HPDE6-E6E7 (cell line): Measurements from ENCODE around the gene PCDH10.

ENCODE experiments used
- DNase-seq: peaks from one replicate; pipeline ENCODE4 v3.0.0; 2011; ENCODE audit warnings: missing footprints; ENCODE audit errors: extremely low spot score

PCDH10 gene

GRCh38 chr4:133150486-133151340 lies 1.6 kb downstream of the PCDH10 start:
- peak; percentile 8 for DNase-seq

DNA sequence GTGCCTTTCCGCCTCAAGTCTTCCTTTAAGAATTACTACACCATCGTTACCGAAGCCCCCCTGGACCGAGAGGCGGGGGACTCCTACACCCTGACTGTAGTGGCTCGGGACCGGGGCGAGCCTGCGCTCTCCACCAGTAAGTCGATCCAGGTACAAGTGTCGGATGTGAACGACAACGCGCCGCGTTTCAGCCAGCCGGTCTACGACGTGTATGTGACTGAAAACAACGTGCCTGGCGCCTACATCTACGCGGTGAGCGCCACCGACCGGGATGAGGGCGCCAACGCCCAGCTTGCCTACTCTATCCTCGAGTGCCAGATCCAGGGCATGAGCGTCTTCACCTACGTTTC lies 2.2 kb downstream of the PCDH10 start:
- DNase-seq = peak; percentile 6

DNA sequence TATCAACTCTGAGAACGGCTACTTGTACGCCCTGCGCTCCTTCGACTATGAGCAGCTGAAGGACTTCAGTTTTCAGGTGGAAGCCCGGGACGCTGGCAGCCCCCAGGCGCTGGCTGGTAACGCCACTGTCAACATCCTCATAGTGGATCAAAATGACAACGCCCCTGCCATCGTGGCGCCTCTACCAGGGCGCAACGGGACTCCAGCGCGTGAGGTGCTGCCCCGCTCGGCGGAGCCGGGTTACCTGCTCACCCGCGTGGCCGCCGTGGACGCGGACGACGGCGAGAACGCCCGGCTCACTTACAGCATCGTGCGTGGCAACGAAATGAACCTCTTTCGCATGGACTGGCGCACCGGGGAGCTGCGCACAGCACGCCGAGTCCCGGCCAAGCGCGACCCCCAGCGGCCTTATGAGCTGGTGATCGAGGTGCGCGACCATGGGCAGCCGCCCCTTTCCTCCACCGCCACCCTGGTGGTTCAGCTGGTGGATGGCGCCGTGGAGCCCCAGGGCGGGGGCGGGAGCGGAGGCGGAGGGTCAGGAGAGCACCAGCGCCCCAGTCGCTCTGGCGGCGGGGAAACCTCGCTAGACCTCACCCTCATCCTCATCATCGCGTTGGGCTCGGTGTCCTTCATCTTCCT lies 2.7 kb downstream of the PCDH10 start:
- DNase-seq = no peak

- peak; percentile 1 for DNase-seq
Observed at GRCh38 chr4:133152330-133152821, 3.3 kb downstream of the PCDH10 start.

DNA sequence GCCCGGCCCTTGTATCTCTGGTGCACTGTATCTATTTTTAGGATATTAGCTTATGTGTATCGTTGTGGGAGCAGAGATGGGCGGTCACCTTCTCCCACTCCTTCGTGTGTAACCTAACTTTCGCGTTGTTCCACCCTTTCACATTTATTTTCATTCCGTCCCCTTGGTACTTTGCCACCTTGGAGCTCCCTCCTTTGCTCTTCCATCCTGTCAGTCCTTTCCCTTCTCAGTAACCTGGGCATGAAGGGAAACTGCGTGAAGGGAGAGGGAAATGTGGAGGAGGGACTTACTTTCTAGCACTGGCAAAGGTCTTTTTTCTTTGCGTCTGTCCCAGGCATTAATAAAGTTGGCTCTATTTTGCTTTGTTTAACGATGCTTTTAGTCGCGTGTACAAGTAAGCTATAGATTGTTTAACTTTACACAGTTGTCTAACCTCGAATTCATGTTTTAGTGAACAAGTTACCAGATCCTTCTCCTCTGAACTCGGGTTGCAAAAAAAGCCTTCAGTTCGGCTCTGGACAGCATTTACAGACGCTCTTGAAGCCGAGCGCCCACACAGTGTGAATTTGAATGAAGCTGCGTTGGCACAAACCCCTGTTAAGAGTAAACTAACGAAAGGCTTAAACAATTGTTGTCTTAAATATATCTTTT lies 3.9 kb downstream of the PCDH10 start:
- no peak for DNase-seq

DNA sequence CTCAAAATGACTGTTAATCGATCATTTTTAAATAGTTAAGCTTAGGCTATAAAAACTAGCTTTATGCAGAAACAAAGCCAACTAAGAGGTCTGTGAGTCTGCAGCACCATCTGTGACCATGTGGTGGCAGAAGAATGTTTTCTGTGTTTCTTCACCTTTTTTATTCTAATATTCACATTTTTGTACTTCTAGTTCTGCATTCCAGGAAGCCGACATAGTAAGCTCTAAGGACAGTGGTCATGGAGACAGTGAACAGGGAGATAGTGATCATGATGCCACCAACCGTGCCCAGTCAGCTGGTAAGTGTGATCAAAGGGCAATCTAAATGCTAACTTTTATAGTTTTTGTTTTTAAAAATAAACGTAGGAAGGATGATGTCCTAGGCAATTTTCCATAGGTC lies 5.6 kb downstream of the PCDH10 start:
- peak; percentile 4 for DNase-seq

GRCh38 chr4:133156096-133156495 lies 7.0 kb downstream of the PCDH10 start:
- DNase-seq = no peak

DNA sequence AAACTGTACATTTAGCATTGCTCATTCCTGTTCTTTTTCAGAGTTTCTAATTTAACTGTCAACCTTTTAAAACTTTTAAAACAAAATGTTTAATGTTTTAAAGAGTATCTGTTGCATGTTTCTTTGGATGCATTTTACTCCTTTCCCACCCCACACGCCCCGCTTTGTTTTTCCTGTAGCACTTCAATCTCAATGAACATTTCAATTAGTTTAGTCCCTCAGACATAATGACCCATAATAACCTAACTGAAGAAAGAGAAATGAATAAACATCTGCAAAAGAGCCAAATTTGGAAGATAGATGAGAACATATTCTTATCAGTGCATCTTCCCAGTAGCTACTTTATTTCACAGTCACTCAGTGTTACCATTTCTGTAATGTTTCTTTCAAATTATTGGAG lies 7.5 kb downstream of the PCDH10 start:
- no peak for DNase-seq

DNA sequence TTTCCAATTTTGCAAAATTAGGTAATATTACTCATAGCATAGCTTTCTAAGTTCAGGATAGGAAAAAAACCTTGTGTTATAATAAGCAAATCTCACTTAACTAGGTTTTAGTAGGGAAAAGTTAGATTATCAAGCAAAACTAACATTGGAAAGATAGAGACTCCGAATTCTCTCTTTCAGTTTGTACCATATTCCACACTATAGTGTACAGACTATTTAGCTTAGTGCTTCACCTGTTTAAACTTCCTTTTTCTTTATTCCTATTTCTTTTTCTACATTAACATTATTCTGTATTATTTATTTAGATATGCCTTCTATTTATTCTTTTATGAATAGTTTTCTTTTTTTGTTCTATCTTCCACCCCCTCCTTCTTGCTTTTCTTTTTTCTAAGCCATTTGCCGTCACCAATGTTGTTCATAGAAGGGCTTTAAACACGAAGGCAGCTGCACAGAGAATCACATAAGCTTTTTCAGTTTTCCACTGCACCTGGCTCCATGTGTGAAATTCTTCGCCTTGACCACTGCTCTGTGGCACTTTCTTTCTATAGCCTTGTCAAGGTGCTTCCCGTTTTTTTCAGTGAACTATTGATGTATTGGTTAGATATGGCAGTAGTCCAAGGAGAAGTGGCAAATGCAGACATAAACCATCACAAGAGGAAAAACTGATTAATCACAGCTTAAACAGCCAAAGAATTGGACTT lies 8.5 kb downstream of the PCDH10 start:
- DNase-seq = no peak

- DNase-seq = no peak
Observed at GRCh38 chr4:133160853-133161252, 11.8 kb downstream of the PCDH10 start.

- DNase-seq = no peak
Observed at GRCh38 chr4:133161570-133162295, 12.6 kb downstream of the PCDH10 start.

GRCh38 chr4:133162941-133163340 lies 13.8 kb downstream of the PCDH10 start:
- no peak for DNase-seq

GRCh38 chr4:133178956-133179355 lies 29.9 kb downstream of the PCDH10 start:
- DNase-seq = no peak

- DNase-seq = no peak
Observed at GRCh38 chr4:133186210-133186609, 37.1 kb downstream of the PCDH10 start.

DNA sequence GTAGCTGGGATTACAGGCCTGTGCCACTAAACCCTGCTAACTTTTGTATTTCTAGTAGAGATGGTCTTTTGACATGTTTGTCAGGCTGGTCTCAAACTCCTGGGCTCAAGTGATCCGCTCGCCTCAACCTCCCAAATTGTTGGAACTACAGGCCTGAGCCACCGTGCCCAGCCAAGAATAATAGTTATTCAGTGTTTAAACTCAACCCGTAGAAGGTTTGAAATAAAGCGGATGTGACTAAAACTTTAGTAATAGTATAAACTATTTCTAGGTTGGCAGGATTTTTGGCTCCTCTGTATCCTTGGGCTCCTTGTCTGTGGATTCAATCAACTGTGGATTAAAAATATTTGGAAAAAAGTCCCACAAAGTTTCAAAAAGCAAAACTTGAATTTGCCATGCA lies 37.8 kb downstream of the PCDH10 start:
- DNase-seq = no peak

DNA sequence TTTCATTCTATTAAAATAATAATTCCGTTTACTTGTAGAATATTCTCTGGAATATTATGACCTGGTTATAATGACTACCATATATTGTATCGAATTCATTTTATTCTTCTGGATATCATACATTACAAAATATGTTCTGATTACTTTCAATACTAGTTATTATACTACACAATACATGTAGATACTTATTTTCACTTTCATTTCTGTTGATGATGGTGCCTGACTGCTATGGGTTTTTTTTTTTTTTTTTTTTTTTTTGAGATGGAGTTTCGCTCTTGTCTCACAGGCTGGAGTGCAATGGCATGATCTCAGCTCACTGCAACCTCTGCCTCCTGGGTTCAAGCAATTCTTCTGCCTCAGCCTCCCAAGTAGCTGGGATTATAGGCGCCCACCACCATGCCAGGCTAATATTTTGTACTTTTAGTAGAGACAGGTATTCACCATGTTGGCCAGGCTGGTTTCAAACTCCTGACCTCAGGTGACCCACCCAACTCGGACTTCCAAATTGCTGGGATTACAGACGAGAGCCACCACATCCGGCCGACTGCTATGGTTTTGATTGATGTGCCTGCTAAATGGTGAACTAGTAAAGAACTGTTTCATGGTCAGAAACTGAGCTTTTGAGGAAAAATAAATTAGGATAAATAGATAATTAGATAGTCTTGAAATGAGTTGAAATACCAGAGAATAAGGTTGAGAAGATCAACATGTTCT lies 39.5 kb downstream of the PCDH10 start:
- no peak for DNase-seq

DNA sequence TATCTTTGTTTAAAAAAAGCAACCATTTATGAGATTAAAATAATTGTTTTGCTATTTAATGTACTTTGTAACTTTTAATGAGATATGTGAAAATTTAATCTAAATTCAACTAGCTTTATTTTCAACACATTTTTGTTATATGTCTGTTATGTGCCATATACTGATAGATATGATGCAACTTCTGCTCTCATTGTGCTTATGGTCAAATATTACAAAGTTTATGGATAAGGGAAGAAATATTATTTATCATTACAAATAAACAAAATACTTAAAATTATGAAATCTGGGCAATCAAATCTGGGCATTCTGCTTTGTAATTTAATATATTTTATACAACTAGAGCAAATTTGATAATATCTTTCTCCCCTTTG lies 40.0 kb downstream of the PCDH10 start:
- DNase-seq = no peak

DNA sequence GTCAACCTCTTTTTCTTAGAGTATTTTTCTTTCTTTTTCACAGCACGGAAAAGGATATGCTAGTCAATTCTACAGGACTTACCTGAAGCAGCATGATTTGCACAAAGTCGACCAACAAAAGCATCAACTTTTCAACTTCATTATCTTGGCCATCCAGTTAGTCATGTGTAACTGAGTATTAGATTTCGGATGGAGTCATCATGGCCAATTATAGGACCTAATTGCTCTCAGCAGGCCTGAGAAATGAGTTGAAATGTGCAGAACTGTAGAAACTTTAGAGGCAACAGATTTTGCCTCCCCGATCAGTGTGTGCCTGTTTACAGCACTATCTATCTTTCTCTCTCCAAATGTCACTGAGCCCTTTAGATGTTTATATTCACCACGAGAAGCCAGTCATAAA lies 41.0 kb downstream of the PCDH10 start:
- no peak for DNase-seq

- DNase-seq = no peak
Observed at GRCh38 chr4:133208694-133209285, 59.7 kb downstream of the PCDH10 start.

DNA sequence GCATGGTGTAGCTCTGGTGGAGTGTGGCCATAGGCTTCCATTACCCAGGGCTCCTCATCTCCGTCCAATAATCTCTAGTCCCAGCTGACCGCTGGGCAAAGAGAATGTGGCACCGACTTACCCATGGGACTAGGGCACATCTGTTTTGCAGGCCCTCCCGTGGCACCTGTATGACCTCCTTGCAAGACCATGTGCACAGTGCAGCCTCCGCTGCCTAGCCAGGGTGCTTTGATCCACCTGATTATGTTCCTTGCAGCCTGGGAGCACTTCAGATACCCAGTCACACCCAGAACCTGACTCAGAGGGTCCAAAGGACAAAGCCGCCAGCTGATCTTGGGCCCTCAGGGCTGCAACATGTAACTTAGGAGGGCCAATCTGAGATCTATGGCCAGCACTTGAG lies 84.8 kb downstream of the PCDH10 start:
- DNase-seq = no peak
